H9 (cell line): Measurements from ENCODE around the gene LMCD1. TPM values are rescaled to one million over a fixed set of nuclear protein-coding genes. Genes with fewer than 3 reads are reported as not detected.

Experiments
- DNase-seq: peaks from one replicate; pipeline ENCODE4 v3.0.0-alpha.2; 2017
- H2AFZ ChIP-seq: one replicate; pipeline ENCODE4 v1.6.1; 2013; ENCODE audit warnings: mild to moderate bottlenecking, low read length, control low read depth, moderate library complexity
- H2AK5ac ChIP-seq: 2 replicates; pipeline ENCODE4 v1.6.1; 2013; ENCODE audit warnings: low read length, control low read depth, mixed read lengths; ENCODE audit not compliant: insufficient read length
- H2BK120ac ChIP-seq: one replicate; pipeline ENCODE4 v1.6.1; 2013; ENCODE audit warnings: low read depth, mild to moderate bottlenecking, low read length, control low read depth, inconsistent platforms; ENCODE audit not compliant: poor library complexity, severe bottlenecking
- H2BK12ac ChIP-seq: 2 replicates; pipeline ENCODE4 v1.6.1; 2013; ENCODE audit warnings: low read length, control low read depth, mixed read lengths, low read depth; ENCODE audit not compliant: insufficient read length
- H2BK15ac ChIP-seq: 2 replicates; pipeline ENCODE4 v1.6.1; 2013; ENCODE audit warnings: low read depth, low read length, control low read depth
- H2BK20ac ChIP-seq: one replicate; pipeline ENCODE4 v1.6.1; 2013; ENCODE audit warnings: low read depth, mild to moderate bottlenecking, low read length, control low read depth, inconsistent platforms; ENCODE audit not compliant: poor library complexity, severe bottlenecking
- H2BK5ac ChIP-seq: 2 replicates; pipeline ENCODE4 v1.6.1; 2013; ENCODE audit warnings: low read length, control low read depth, mixed read lengths; ENCODE audit not compliant: insufficient read length
- H3K14ac ChIP-seq: 2 replicates; pipeline ENCODE4 v1.6.1; 2013; ENCODE audit warnings: low read length, control low read depth; ENCODE audit not compliant: insufficient read depth
- H3K18ac ChIP-seq: 2 replicates; pipeline ENCODE4 v1.6.1; 2013; ENCODE audit warnings: low read depth, mild to moderate bottlenecking, mixed read lengths, low read length, control low read depth; ENCODE audit not compliant: insufficient read length
- H3K23ac ChIP-seq: 2 replicates; pipeline ENCODE4 v1.6.1; 2013; ENCODE audit warnings: low read length, control low read depth, mixed read lengths, low read depth; ENCODE audit not compliant: insufficient read length
- H3K23me2 ChIP-seq: 2 replicates; pipeline ENCODE4 v1.6.1; 2013; ENCODE audit warnings: low read depth, mild to moderate bottlenecking, mixed read lengths, low read length, control low read depth; ENCODE audit not compliant: insufficient read length, poor library complexity, severe bottlenecking
- H3K27ac ChIP-seq: 2 replicates; pipeline ENCODE4 v1.5.1; 2013; ENCODE audit warnings: low read length, control low read depth, mixed read lengths, low read depth; ENCODE audit not compliant: insufficient read length
- H3K27me3 ChIP-seq: 2 replicates; pipeline ENCODE4 v1.6.1; 2013; ENCODE audit warnings: low read length, control low read depth, inconsistent platforms; ENCODE audit not compliant: insufficient read depth
- H3K4ac ChIP-seq: 2 replicates; pipeline ENCODE4 v1.6.1; 2013; ENCODE audit warnings: low read depth, mild to moderate bottlenecking, control low read depth, inconsistent platforms, low read length, moderate library complexity
- H3K4me1 ChIP-seq: 2 replicates; pipeline ENCODE4 v1.6.1; 2013; ENCODE audit warnings: low read length, control low read depth, inconsistent platforms; ENCODE audit not compliant: insufficient read depth
- H3K4me2 ChIP-seq: 2 replicates; pipeline ENCODE4 v1.6.1; 2013; ENCODE audit warnings: low read length, control low read depth, mixed read lengths; ENCODE audit not compliant: insufficient read length, insufficient read depth
- H3K56ac ChIP-seq: 2 replicates; pipeline ENCODE4 v1.6.1; 2013; ENCODE audit warnings: low read depth, mild to moderate bottlenecking, mixed read lengths, low read length, control low read depth; ENCODE audit not compliant: insufficient read length
- H3K79me1 ChIP-seq: 2 replicates; pipeline ENCODE4 v1.6.1; 2013; ENCODE audit warnings: low read depth, mild to moderate bottlenecking, moderate library complexity, low read length, control low read depth, inconsistent platforms; ENCODE audit not compliant: insufficient read depth, poor library complexity, severe bottlenecking
- H3K79me2 ChIP-seq: 2 replicates; pipeline ENCODE4 v1.6.1; 2013; ENCODE audit warnings: low read length, control low read depth, inconsistent platforms; ENCODE audit not compliant: insufficient read depth
- H3K9ac ChIP-seq: 2 replicates; pipeline ENCODE4 v1.6.1; 2013; ENCODE audit warnings: low read length, control low read depth, mixed read lengths; ENCODE audit not compliant: insufficient read length; ENCODE audit errors: extremely low read depth
- H3K9me3 ChIP-seq: one replicate; pipeline ENCODE4 v1.6.1; 2013; ENCODE audit warnings: low read depth, low read length, inconsistent platforms; ENCODE audit not compliant: control insufficient read depth
- H3T11ph ChIP-seq: one replicate; pipeline ENCODE4 v1.6.1; 2013; ENCODE audit warnings: mild to moderate bottlenecking, low read length, control low read depth, inconsistent platforms
- H4K20me1 ChIP-seq: one replicate; pipeline ENCODE4 v1.6.1; 2013; ENCODE audit not compliant: control insufficient read depth, insufficient read length, insufficient read depth
- H4K5ac ChIP-seq: 2 replicates; pipeline ENCODE4 v1.6.1; 2013; ENCODE audit warnings: low read depth, mild to moderate bottlenecking, mixed read lengths, low read length, control low read depth; ENCODE audit not compliant: insufficient read length
- H4K8ac ChIP-seq: replicated peaks from 2 replicates; pipeline ENCODE4 v1.6.1; 2013; ENCODE audit warnings: low read length, control low read depth, mixed read lengths, low read depth; ENCODE audit not compliant: insufficient read length
- H4K91ac ChIP-seq: 2 replicates; pipeline ENCODE4 v1.6.1; 2013; ENCODE audit warnings: low read depth, mild to moderate bottlenecking, moderate library complexity, mixed read lengths, low read length, control low read depth; ENCODE audit not compliant: insufficient read length
- H3K27ac Mint-ChIP-seq, 3 experiments: 2 replicates in 2 of 3; 3 replicates in 1 of 3; pipeline ENCODE4 v1.8.0; 2020 to 2021; ENCODE audit warnings: mixed read lengths in 3 of 3, mild to moderate bottlenecking in 1 of 3, moderate library complexity in 1 of 3
- H3K27me3 Mint-ChIP-seq: 2 replicates; pipeline ENCODE4 v1.8.0; 2021; ENCODE audit warnings: low read depth, mild to moderate bottlenecking, moderate library complexity, mixed read lengths
- H3K36me3 Mint-ChIP-seq, 3 experiments: 2 replicates in 2 of 3; 3 replicates in 1 of 3; pipeline ENCODE4 v1.8.0; 2020 to 2021; ENCODE audit warnings: low read depth in 3 of 3, mixed read lengths in 3 of 3; ENCODE audit not compliant: insufficient read depth in 1 of 3
- H3K4me1 Mint-ChIP-seq, 2 experiments: 2 replicates each; pipeline ENCODE4 v1.8.0; 2020; ENCODE audit warnings: mixed read lengths in 2 of 2
- H3K4me3 Mint-ChIP-seq, 2 experiments: 2 replicates in 1 of 2; 3 replicates in 1 of 2; pipeline ENCODE4 v1.8.0; 2020 to 2021; ENCODE audit warnings: mild to moderate bottlenecking in 2 of 2, mixed read lengths in 2 of 2, moderate library complexity in 1 of 2
- H3K9me3 Mint-ChIP-seq, 2 experiments: 2 replicates in 1 of 2; 3 replicates in 1 of 2; pipeline ENCODE4 v1.8.0; 2020; ENCODE audit warnings: mild to moderate bottlenecking in 2 of 2, mixed read lengths in 2 of 2, moderate library complexity in 1 of 2
- WGBS: extraction: QIAGEN DNeasy Blood & Tissue Kit; methylation state at CpG from one replicate; pipeline ENCODE4 v1.1.7; 2013; ENCODE audit warnings: missing lambda C conversion rate, low lambda C conversion rate, mixed read lengths; ENCODE audit not compliant: insufficient read length; ENCODE audit errors: extremely low coverage; 5-methylcytosine and 5-hydroxymethylcytosine counted together
- total RNA-seq: library from RNA; stranded (reverse); gene quantifications from 2 replicates; pipeline ENCODE4 v1.2.1, GENCODE V29; 2021
- TF ChIP-seq, protein P1 (sequence below): fragments of 200-600 bp; sonication (generic); conservative IDR thresholded peaks from 3 replicates; pipeline ENCODE4 v1.8.0; 2021; ENCODE audit warnings: antibody characterized with exemption, mild to moderate bottlenecking

LMCD1 gene
- total RNA-seq, 1 experiment from 2014 or later, result 19.2 TPM

DNA sequence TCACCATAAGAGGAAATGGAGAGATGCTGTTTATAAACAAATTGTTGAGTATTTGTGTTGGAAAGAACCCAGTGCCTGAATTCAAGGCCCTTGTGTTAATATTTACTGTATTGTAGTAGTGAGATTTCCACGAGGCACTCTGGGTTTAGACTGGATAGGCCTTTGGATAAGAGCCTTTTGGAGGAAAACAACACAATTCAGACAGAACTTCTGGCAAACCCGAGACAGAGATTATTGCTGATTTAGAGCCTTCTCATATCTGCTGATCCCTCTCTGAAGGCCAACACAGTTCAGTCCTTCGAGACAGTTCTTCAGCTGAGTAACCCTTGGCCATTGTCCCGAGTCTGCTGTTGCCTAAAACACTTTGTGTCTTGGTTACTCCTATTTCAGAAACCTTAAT, 55.7 kb downstream of the LMCD1 start:
- H3K79me1 ChIP-seq, result no peaks in the 10 kb centered on the region
- H2BK12ac ChIP-seq, result no peak overlapping the region
- H2BK5ac ChIP-seq, result no peak overlapping the region
- no peak overlapping the region for H3K4me2 ChIP-seq
- H3K4me3 Mint-ChIP-seq, result no peak overlapping the region
- no peaks in the 10 kb centered on the region for H3K27me3 ChIP-seq
- no peaks in the 10 kb centered on the region; the same call in 1 of the 2 replicates for H3K4me1 ChIP-seq
- no peak for DNase-seq
- no CpG with 5 or more reads among the region's 4 CpGs for WGBS
- H4K91ac ChIP-seq, result no peak overlapping the region
- H3K14ac ChIP-seq, result no peak overlapping the region
- no peaks in the 10 kb centered on the region for H3K27me3 Mint-ChIP-seq
- H3K27ac ChIP-seq, result no peak overlapping the region
- peaks cover 17 to 33% of the 10 kb centered on the region in 2 experiments for H3K4me1 Mint-ChIP-seq
- no peaks in the 10 kb centered on the region for H3K23me2 ChIP-seq
- no peaks in the 10 kb centered on the region for H3K9me3 Mint-ChIP-seq
- no peak overlapping the region for H3K18ac ChIP-seq
- H3K79me2 ChIP-seq, result no peaks in the 10 kb centered on the region
- H3K23ac ChIP-seq, result no peak overlapping the region
- no peaks in the 10 kb centered on the region for H3K9me3 ChIP-seq
- H3K9ac ChIP-seq, result no peak overlapping the region
- H3K27ac Mint-ChIP-seq, result no peak overlapping the region
- H4K8ac ChIP-seq, result no peak overlapping the region
- H2AK5ac ChIP-seq, result no peak overlapping the region
- H2BK20ac ChIP-seq, result no peak overlapping the region
- H4K5ac ChIP-seq, result no peak overlapping the region
- H3K56ac ChIP-seq, result no peak overlapping the region
- H2AFZ ChIP-seq, result no peak overlapping the region
- no peak overlapping the region for H2BK15ac ChIP-seq
- peaks cover 0 to 16% (median 2%) of the 10 kb centered on the region in 3 experiments; a peak in 3 of 7 replicates for H3K36me3 Mint-ChIP-seq
- no peak overlapping the region for H3K4ac ChIP-seq
- TF ChIP-seq, protein P1, sequence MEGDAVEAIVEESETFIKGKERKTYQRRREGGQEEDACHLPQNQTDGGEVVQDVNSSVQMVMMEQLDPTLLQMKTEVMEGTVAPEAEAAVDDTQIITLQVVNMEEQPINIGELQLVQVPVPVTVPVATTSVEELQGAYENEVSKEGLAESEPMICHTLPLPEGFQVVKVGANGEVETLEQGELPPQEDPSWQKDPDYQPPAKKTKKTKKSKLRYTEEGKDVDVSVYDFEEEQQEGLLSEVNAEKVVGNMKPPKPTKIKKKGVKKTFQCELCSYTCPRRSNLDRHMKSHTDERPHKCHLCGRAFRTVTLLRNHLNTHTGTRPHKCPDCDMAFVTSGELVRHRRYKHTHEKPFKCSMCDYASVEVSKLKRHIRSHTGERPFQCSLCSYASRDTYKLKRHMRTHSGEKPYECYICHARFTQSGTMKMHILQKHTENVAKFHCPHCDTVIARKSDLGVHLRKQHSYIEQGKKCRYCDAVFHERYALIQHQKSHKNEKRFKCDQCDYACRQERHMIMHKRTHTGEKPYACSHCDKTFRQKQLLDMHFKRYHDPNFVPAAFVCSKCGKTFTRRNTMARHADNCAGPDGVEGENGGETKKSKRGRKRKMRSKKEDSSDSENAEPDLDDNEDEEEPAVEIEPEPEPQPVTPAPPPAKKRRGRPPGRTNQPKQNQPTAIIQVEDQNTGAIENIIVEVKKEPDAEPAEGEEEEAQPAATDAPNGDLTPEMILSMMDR, result no peak
- H3T11ph ChIP-seq, result no peak overlapping the region
- no peak overlapping the region for H2BK120ac ChIP-seq
- H4K20me1 ChIP-seq, result no peaks in the 10 kb centered on the region
